GM12891 (cell line): Measurements from ENCODE around the gene IL25.

Experiments used
- PAX5 ChIP-seq: IDR thresholded peaks from 2 replicates; pipeline ENCODE4 v1.6.1; 2011; ENCODE audit warnings: low read length, moderate library complexity, mild to moderate bottlenecking; ENCODE audit not compliant: insufficient read depth, severe bottlenecking
- POLR2A ChIP-seq: IDR thresholded peaks from 2 replicates; pipeline ENCODE4 v1.6.1; 2011; ENCODE audit warnings: low read depth, low read length, control low read depth
- POLR2AphosphoS5 ChIP-seq: IDR thresholded peaks from 2 replicates; pipeline ENCODE4 v1.6.1; 2011; ENCODE audit warnings: low read depth, low read length, control low read depth
- SPI1 ChIP-seq: IDR thresholded peaks from 2 replicates; pipeline ENCODE4 v1.6.1; 2011; ENCODE audit warnings: low read depth, low read length, control low read depth
- TAF1 ChIP-seq: IDR thresholded peaks from 2 replicates; pipeline ENCODE4 v1.6.1; 2011; ENCODE audit warnings: low read depth, low read length, control low read depth

DNA sequence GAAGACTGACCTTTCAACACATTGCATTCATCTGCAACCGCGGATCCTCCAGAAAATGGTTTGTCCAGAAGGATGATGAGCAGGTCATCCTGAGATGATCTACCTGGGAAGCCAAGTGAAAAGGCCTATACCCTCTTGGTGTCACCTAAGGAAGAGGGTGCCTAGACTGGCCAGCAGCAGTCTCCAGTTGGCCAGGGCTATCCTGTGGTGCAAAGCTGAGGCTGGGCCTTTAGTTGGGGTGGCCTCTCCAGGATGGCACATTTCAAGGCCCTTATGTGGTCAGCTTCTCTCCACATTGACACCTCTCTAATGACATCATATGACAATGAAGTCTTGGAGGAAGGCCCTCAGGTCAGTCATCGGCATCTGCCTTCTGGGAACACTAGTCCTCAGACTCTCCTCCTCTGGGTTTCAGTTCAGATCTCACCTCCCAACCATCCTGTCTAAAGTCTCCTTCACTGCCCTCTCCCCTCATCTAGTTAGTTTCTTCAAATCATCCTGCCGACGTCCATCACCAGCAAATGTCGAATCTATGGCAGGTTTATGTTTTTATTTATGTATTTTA lies 16.7 kb upstream of the IL25 start:
- no peak for TF ChIP-seq TAF1
- TF ChIP-seq POLR2AphosphoS5, result no peak
- no peak for TF ChIP-seq POLR2A
- TF ChIP-seq PAX5, result no peak
- no peak for TF ChIP-seq SPI1
